Measurements from ENCODE around the gene SPAG17. TPM values are rescaled to one million over a fixed set of nuclear protein-coding genes. Genes with fewer than 3 reads are reported as not detected.

The SPAG17 gene
- polyA plus RNA-seq, 1 donor, result 1.7 TPM

GRCh38 chr1:118118469-118118868 lies 66.6 kb downstream of the SPAG17 start:
- DNase-seq, result no peak

- no peak for DNase-seq
These were observed 67.5 kb downstream of the SPAG17 start for GRCh38 chr1:118117521-118117920.

GRCh38 chr1:118116909-118117308 lies 68.1 kb downstream of the SPAG17 start:
- no peak for DNase-seq

- peak; percentile 81 for DNase-seq
These were observed 68.6 kb downstream of the SPAG17 start for GRCh38 chr1:118116401-118116800.

GRCh38 chr1:118115567-118116295 lies 69.3 kb downstream of the SPAG17 start:
- DNase-seq, result no peak

GRCh38 chr1:118113261-118113660 lies 71.8 kb downstream of the SPAG17 start:
- no peak for DNase-seq

- no peak for DNase-seq
These were observed 74.4 kb downstream of the SPAG17 start for GRCh38 chr1:118110580-118110979.

GRCh38 chr1:118104951-118105350 lies 80.1 kb downstream of the SPAG17 start:
- DNase-seq, result no peak

GRCh38 chr1:118102445-118102844 lies 82.6 kb downstream of the SPAG17 start:
- DNase-seq, result no peak

GRCh38 chr1:118101999-118102398 lies 83.0 kb downstream of the SPAG17 start:
- no peak for DNase-seq

GRCh38 chr1:118101515-118101844 lies 83.5 kb downstream of the SPAG17 start:
- no peak for DNase-seq

GRCh38 chr1:118100686-118101514 lies 84.1 kb downstream of the SPAG17 start:
- DNase-seq, result no peak

GRCh38 chr1:118099686-118100085 lies 85.3 kb downstream of the SPAG17 start:
- DNase-seq, result no peak

GRCh38 chr1:118097622-118098348 lies 87.2 kb downstream of the SPAG17 start:
- DNase-seq, result no peak

- no peak for DNase-seq
These were observed 92.0 kb downstream of the SPAG17 start for GRCh38 chr1:118093017-118093416.

- DNase-seq, result no peak
These were observed 94.9 kb downstream of the SPAG17 start for GRCh38 chr1:118090130-118090529.

GRCh38 chr1:118085365-118085764 lies 99.7 kb downstream of the SPAG17 start:
- no peak for DNase-seq

- DNase-seq, result no peak
These were observed 100.6 kb downstream of the SPAG17 start for GRCh38 chr1:118084400-118084799.

GRCh38 chr1:118082984-118083383 lies 102.0 kb downstream of the SPAG17 start:
- no peak for DNase-seq

- no peak for DNase-seq
These were observed 103.6 kb downstream of the SPAG17 start for GRCh38 chr1:118081387-118081786.

- DNase-seq, result peak; percentile 63
These were observed 107.5 kb downstream of the SPAG17 start for GRCh38 chr1:118077331-118078045.

- DNase-seq, result no peak
These were observed 109.9 kb downstream of the SPAG17 start for GRCh38 chr1:118075116-118075515.

Data from hindlimb muscle (tissue), 1 donor.